ENCODE data around the gene SMARCA2. TPM values are rescaled to one million over a fixed set of nuclear protein-coding genes. Genes with fewer than 3 reads are reported as not detected.

The SMARCA2 gene
- total RNA-seq, 1 donor from 2014 or later, result 4.2 TPM

- Mint-ChIP-seq H3K9me3 (peaks cover 10% of the 10 kb centered on the region), H3K4me1 (peaks cover 7% of the 10 kb centered on the region), H3K27ac (peak overlapping the region; percentile 10), H3K36me3 (peaks cover 29% of the 10 kb centered on the region), H3K4me3 (no peak overlapping the region), H3K27me3 (ENCODE audit: insufficient read depth, low read depth) (peaks cover 2% of the 10 kb centered on the region)
- H3K36me3 ChIP-seq, result no peaks in the 10 kb centered on the region
- H3K4me2 ChIP-seq, result no peak overlapping the region
- no peaks in the 10 kb centered on the region for H4K20me1 ChIP-seq (ENCODE audit: low read depth)
- H3K9ac ChIP-seq, result no peak overlapping the region
- no peaks in the 10 kb centered on the region for H3K9me3 ChIP-seq (ENCODE audit: low read depth)
- H3K27ac ChIP-seq, result no peak overlapping the region
- DNase-seq (ENCODE audit: low spot score), result no peak
- H2AFZ ChIP-seq (replicated peaks), result no peak overlapping the region
- TF ChIP-seq EZH2 (IDR thresholded peaks at IDR 0.05) (no peak), EZH2phosphoT487 (IDR thresholded peaks at IDR 0.05) (no peak)
- TF ChIP-seq, protein P1, sequence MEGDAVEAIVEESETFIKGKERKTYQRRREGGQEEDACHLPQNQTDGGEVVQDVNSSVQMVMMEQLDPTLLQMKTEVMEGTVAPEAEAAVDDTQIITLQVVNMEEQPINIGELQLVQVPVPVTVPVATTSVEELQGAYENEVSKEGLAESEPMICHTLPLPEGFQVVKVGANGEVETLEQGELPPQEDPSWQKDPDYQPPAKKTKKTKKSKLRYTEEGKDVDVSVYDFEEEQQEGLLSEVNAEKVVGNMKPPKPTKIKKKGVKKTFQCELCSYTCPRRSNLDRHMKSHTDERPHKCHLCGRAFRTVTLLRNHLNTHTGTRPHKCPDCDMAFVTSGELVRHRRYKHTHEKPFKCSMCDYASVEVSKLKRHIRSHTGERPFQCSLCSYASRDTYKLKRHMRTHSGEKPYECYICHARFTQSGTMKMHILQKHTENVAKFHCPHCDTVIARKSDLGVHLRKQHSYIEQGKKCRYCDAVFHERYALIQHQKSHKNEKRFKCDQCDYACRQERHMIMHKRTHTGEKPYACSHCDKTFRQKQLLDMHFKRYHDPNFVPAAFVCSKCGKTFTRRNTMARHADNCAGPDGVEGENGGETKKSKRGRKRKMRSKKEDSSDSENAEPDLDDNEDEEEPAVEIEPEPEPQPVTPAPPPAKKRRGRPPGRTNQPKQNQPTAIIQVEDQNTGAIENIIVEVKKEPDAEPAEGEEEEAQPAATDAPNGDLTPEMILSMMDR (IDR thresholded peaks at IDR 0.05), result no peak
- H3K4me3 ChIP-seq, result no peak overlapping the region
- H3K79me2 ChIP-seq (ENCODE audit: low read depth), result no peaks in the 10 kb centered on the region
- no peaks in the 10 kb centered on the region for H3K27me3 ChIP-seq
- H3K4me1 ChIP-seq, result peaks cover 8% of the 10 kb centered on the region
- H3F3A ChIP-seq (ENCODE audit: low read depth), result no peaks in the 10 kb centered on the region
These were observed 153.9 kb downstream of the SMARCA2 start for GRCh38 chr9:2169035-2169434.

DNA sequence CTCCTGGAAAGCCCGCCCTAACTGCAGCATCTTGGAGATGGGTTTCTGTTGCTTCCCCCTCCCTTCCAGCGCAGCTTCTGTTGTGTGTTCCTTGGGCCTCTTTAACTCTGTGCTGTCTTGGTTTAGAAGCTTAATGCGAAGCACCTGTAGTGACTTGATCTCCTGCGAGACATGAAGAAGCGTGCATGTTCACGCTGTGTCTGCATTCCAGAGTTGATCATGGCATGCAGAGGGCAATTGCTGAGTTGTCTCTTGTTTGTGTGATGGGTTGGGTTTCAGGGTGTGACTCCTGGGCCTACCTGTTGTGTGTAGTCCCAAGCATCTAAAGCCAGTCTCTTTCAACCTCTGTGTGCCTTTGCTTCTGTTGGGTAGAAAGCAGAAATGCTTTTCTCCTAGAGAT, 155.6 kb downstream of the SMARCA2 start:
- H3K9me3 Mint-ChIP-seq, result peaks cover 12% of the 10 kb centered on the region
- peaks cover 2% of the 10 kb centered on the region for H3K27me3 Mint-ChIP-seq (ENCODE audit: insufficient read depth, low read depth)
- Histone ChIP-seq H3K4me2 (no peak overlapping the region), H3K27ac (no peak overlapping the region), H3K4me1 (peaks cover 8% of the 10 kb centered on the region), H3K79me2 (ENCODE audit: low read depth) (no peaks in the 10 kb centered on the region), H3K36me3 (no peaks in the 10 kb centered on the region), H4K20me1 (ENCODE audit: low read depth) (no peaks in the 10 kb centered on the region), H3K27me3 (no peaks in the 10 kb centered on the region), H2AFZ (replicated peaks) (no peak overlapping the region), H3K9me3 (ENCODE audit: low read depth) (no peaks in the 10 kb centered on the region), H3K4me3 (no peak overlapping the region), H3K9ac (no peak overlapping the region), H3F3A (ENCODE audit: low read depth) (no peaks in the 10 kb centered on the region)
- peaks cover 32% of the 10 kb centered on the region for H3K36me3 Mint-ChIP-seq
- DNase-seq (ENCODE audit: low spot score), result no peak
- no peak overlapping the region for H3K4me3 Mint-ChIP-seq
- peaks cover 8% of the 10 kb centered on the region for H3K4me1 Mint-ChIP-seq
- TF ChIP-seq EZH2phosphoT487 (IDR thresholded peaks at IDR 0.05) (no peak), EZH2 (IDR thresholded peaks at IDR 0.05) (no peak)
- TF ChIP-seq, protein P1 (IDR thresholded peaks at IDR 0.05), result no peak
- H3K27ac Mint-ChIP-seq, result peak overlapping the region; percentile 2

GRCh38 chr9:2173170-2173569, 158.0 kb downstream of the SMARCA2 start:
- TF ChIP-seq EZH2phosphoT487 (IDR thresholded peaks at IDR 0.05) (no peak), EZH2 (IDR thresholded peaks at IDR 0.05) (no peak)
- TF ChIP-seq, protein P1 (IDR thresholded peaks at IDR 0.05), result no peak
- H3K27me3 Mint-ChIP-seq (ENCODE audit: insufficient read depth, low read depth), result peaks cover 2% of the 10 kb centered on the region
- H2AFZ ChIP-seq (replicated peaks), result no peak overlapping the region
- H3K79me2 ChIP-seq (ENCODE audit: low read depth), result no peaks in the 10 kb centered on the region
- H3K9me3 ChIP-seq (ENCODE audit: low read depth), result no peaks in the 10 kb centered on the region
- H3K4me2 ChIP-seq, result no peak overlapping the region
- H4K20me1 ChIP-seq (ENCODE audit: low read depth), result no peaks in the 10 kb centered on the region
- peaks cover 7% of the 10 kb centered on the region for H3K4me1 Mint-ChIP-seq
- H3F3A ChIP-seq (ENCODE audit: low read depth), result no peaks in the 10 kb centered on the region
- no peak for DNase-seq (ENCODE audit: low spot score)
- no peak overlapping the region for H3K27ac ChIP-seq
- no peaks in the 10 kb centered on the region for H3K36me3 ChIP-seq
- no peak overlapping the region for H3K4me3 ChIP-seq
- no peaks in the 10 kb centered on the region for H3K27me3 ChIP-seq
- H3K4me1 ChIP-seq, result no peaks in the 10 kb centered on the region
- H3K4me3 Mint-ChIP-seq, result no peak overlapping the region
- peaks cover 23% of the 10 kb centered on the region for H3K36me3 Mint-ChIP-seq
- peaks cover 12% of the 10 kb centered on the region for H3K9me3 Mint-ChIP-seq
- H3K9ac ChIP-seq, result no peak overlapping the region
- H3K27ac Mint-ChIP-seq, result no peak overlapping the region
